HG02642 (cell line): Measurements from ENCODE around the gene PRKD1.
"Not testable (repeated sequence)": the region's sequence is repeated elsewhere in the genome, so short reads cannot be mapped to it uniquely, and the experiment has no call there.

Experiments
- ATAC-seq: cut with Tn5 transposase; IDR thresholded peaks from one replicate; pipeline ENCODE4 v1.9.1; 2021; ENCODE audit warnings: mild to moderate bottlenecking; ENCODE audit not compliant: unreplicated experiment, poor library complexity

PRKD1 gene

DNA sequence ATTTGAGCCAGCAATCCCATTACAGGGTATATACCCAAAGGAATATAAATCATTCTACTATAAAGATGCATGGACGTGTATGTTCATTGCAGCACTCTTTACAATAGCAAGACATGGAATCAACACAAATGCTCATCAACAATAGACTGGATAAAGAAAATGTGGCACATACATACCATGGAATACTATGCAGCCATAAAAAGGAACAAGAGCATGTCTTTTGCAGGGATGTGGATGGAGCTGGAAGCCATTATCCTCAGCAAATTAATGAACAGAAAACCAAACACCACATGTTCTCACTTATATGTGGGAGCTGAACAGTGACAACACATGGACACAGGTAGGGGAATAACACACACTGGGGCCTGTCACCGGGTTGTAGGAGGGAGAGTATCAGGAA is 238.1 kb downstream of the PRKD1 start:
- ATAC-seq = not testable (repeated sequence)

- ATAC-seq = no peak
Measured at GRCh38 chr14:29687866-29688265, 239.8 kb downstream of the PRKD1 start.

- no peak for ATAC-seq
Measured at GRCh38 chr14:29687071-29687765, 240.4 kb downstream of the PRKD1 start.

- no peak for ATAC-seq
Measured at GRCh38 chr14:29684926-29685325, 242.7 kb downstream of the PRKD1 start.

DNA sequence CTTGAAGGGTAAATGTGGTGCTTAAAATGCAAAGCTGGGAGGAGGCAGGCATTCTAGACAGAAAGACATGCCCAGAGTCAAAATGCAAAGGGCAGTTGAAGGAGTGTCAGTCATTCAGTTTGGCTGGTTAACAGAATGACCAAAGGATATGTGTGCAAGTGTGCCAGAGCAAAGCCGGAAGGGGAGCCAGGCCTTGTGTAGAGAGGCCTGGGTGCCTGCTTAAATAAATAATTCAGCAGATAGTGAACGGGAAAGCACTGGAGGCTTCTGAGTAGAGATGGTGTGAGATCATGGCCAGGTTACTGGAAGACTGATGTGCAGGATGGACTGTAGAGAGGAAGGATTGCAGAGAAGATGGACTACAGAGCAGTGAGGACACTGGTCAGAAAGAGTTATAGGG is 244.9 kb downstream of the PRKD1 start:
- no peak for ATAC-seq

DNA sequence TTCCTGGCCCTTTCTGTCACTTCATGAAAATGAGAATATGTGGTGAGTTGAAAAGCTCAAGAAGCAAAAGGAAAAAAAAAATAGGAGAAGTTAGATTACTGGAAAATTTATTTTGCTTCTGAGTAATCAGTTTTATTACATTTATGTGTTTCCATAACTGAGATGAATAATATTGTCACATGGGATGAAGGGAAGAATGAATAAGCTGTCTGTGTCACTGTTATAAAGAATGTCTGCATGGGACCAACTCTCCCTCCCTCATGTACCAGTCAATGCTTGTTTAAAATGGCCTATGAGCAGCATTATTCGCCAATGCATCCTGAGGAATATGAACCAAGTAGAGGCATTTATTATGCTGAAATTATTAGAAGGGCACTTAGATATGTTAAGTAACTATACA is 246.3 kb downstream of the PRKD1 start:
- no peak for ATAC-seq

GRCh38 chr14:29674566-29675285 is 252.9 kb downstream of the PRKD1 start:
- ATAC-seq = no peak

- ATAC-seq = no peak
Measured at GRCh38 chr14:29672831-29673230, 254.8 kb downstream of the PRKD1 start.

DNA sequence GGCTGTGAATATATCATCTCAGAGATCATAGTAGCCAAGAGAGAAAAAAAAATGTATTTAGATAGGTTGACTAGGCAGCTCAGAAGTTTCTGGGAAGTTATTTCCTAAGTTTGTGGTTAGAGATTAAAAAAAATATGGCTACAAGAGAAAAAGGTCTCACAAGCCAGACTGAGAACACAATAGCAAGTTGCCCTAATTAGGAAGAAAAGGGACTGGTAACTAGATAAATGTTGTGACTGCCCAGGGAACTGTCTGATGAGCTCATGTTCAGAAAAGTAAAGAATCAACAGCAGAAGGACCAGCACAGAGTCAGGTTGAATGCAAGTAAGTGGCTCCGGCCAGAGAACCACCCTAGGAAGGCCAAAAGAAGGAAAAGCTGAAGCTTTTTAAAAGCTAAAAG is 256.6 kb downstream of the PRKD1 start:
- ATAC-seq = no peak

GRCh38 chr14:29668201-29668600 is 259.4 kb downstream of the PRKD1 start:
- no peak for ATAC-seq

GRCh38 chr14:29664515-29664914 is 263.1 kb downstream of the PRKD1 start:
- ATAC-seq = no peak

DNA sequence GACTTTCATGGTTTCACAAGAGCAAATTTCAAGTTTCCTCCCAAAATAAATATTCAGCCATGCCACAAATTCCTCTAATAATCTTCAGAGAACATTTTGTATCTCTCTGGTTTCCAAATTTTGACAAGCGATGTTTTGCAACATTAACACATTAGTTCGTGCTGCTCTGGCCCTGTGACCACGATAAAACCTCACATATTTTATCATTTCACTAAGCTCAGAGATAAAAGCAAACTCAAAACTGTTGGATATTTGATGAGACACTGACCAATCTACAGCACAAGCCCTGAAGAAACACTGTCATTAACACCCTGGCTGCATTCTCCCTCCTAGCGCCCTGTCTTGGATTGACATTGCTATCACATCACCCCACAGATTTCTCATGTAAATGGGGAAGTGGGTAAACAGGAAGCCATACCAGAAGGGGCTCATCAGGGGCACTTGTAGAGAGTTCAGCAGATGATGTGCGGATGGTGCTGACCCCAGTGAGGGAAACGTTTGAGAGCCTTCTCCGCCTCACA is 264.3 kb downstream of the PRKD1 start:
- no peak for ATAC-seq

- no peak for ATAC-seq
Measured at GRCh38 chr14:29654901-29655550, 272.6 kb downstream of the PRKD1 start.

DNA sequence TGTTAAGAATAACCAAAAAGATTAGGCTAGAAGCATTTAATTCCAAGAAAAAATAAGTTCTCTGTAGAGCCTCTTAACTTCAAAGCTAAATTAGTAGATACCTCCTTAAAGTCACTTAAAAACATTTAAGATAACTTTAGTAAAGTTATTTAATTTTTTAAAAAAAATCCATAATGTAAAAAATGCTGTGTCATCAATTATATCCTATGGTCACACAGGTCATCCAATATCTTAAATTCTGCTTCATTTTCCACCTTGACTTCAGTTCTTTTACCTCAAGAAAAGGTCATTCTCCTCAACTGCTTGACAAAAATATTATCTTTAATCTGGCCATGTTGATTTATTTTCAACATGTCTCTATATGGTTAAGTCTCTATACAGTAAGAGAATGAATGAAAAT is 274.3 kb downstream of the PRKD1 start:
- ATAC-seq = no peak

DNA sequence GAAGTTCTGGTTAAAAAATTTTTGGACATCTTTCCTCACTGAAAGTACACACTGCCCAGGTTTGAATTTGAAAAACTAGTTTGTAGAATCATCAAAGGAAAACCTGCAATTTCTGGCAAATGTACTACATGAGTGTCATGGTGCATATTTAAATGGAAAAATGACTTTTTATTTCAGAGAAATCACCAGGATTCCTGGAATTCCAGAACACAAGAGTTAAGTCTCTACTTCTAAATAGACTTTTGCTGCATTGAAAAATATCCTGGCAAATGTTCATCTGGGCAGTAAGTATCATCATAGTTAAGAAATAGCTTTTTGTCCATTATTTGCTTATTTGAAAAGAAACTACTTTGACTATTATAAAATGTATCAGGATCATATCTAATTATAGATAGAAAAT is 275.1 kb downstream of the PRKD1 start:
- ATAC-seq = no peak

- no peak for ATAC-seq
Measured at GRCh38 chr14:29650554-29651269, 276.9 kb downstream of the PRKD1 start.

DNA sequence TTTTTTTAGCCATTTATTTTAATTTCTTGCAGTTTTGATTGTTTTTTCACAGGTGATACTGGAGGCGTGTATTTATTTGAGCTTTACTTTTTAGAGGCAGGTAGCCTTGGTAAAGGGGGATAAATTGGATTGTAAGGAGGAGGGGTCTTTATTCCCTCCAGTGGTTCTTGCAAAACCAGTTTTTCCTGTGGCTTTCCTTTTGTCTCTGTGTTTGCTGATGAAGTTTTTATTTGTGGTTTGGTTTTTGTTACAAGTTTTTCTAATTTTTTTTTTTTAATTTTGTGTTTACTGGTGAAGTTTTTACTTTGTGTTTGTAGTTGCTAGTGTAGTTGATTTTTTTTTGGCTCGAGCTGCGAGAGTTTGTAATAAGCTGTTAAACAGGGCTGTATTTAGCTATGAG is 278.5 kb downstream of the PRKD1 start:
- no peak for ATAC-seq

GRCh38 chr14:29648045-29648444 is 279.6 kb downstream of the PRKD1 start:
- ATAC-seq = no peak

DNA sequence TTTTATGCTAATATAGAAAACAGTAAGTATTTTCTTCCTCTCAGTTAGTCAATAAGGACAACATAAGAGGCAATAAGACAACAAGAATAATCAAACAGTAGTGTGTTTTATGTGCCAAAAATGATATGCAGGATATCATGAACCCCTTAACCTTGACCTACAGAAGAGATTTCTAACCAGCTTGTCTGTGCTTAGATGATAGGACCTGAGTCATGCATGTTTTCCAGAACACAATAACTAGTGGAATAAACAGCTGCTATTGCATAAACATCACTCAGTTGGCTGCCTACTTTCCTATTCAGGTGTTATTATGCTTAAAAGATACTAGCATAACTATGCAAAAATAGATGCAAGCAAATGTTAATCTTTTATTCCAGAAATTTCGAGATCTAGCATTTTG is 282.5 kb downstream of the PRKD1 start:
- ATAC-seq = no peak

GRCh38 chr14:29643433-29644211 is 284.0 kb downstream of the PRKD1 start:
- ATAC-seq = no peak
